Right lobe of liver (tissue), 4 donors: ENCODE data around the gene CRIM1.

ENCODE experiments used
- CTCF ChIP-seq, 4 donors: fragments of 200-600 bp in 3 of 4; fragments of 450-650 bp in 1 of 4; IDR thresholded peaks; one replicate each; pipeline versions ENCODE4 v1.5.1 to v1.8.0; 2016 to 2022; ENCODE audit warnings: antibody characterized with exemption in 4 of 4, mild to moderate bottlenecking in 2 of 4
- POLR2A ChIP-seq: fragments of 450-650 bp; IDR thresholded peaks from one replicate; pipeline ENCODE4 v1.6.1; 2017; ENCODE audit warnings: antibody characterized with exemption, mild to moderate bottlenecking
- donor health status: DM: no; HTN: no; CAD: no.
- donor health status: DM: no; HTN: no; CAD: no.
- donor health status: DM: no; HTN: yes; CAD: no.

- TF ChIP-seq CTCF (IDR thresholded peaks at IDR 0.05) (no peak), POLR2A (no peak)
These were observed 88.8 kb downstream of the CRIM1 start for GRCh38 chr2:36444216-36444936.
